Retinal pigment epithelial cell (primary cell): Measurements from ENCODE around the gene KIF7.
A peak's percentile ranks its signal among the peaks of the same experiment; 100 is the strongest.

Experiments
- DNase-seq: peaks from one replicate; pipeline ENCODE4 v3.0.0-alpha.2; 2010; ENCODE audit warnings: low read depth
- H3K4me3 ChIP-seq: 2 replicates; pipeline ENCODE4 v1.5.1; 2011; ENCODE audit warnings: mild to moderate bottlenecking, low read length, control low read depth, moderate library complexity
- CTCF ChIP-seq: conservative IDR thresholded peaks from 2 replicates; pipeline ENCODE4 v1.5.1; 2011; ENCODE audit warnings: low read depth, low read length, control low read depth, inconsistent platforms

Gene KIF7

DNA sequence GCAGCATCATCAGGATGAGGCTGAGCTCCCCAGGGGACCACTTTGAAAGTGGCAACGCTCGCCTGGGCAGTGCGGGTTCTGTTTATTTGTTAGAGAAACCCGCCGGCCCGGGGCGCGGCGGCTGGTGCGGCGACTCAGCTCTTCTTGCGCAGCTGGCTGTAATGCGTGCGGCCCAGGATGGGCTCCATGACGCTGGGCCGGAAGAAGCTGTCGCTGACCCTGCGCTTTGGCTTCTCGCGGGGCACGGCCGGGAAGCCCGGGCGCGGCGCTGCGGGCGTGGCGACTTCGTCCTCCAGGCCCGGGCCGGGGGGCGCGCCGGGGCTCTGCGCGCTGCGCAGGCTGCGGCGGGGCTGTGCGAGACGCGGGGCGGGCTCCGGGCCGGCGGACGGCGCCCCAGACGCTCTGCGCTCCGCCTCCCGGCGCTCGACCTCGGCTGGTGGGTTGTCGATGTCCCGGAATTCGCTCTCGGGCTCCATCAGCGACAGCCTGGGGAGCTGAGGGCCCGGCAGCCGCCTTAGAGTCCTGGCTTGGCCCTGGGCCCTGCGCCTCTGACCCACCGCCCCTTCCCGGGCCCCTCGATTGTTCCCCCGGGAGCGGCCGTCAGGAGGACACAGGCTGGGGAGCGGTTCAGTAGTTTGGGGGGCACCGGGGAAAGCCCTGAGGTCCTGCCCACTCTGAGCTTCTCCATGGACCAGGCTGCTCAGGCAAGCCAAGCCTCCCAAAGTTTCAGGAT lies 10.3 kb upstream of the KIF7 start:
- DNase-seq: no peak
- H3K4me3 ChIP-seq: peak overlapping the region; percentile 44
- TF ChIP-seq CTCF: no peak

DNA sequence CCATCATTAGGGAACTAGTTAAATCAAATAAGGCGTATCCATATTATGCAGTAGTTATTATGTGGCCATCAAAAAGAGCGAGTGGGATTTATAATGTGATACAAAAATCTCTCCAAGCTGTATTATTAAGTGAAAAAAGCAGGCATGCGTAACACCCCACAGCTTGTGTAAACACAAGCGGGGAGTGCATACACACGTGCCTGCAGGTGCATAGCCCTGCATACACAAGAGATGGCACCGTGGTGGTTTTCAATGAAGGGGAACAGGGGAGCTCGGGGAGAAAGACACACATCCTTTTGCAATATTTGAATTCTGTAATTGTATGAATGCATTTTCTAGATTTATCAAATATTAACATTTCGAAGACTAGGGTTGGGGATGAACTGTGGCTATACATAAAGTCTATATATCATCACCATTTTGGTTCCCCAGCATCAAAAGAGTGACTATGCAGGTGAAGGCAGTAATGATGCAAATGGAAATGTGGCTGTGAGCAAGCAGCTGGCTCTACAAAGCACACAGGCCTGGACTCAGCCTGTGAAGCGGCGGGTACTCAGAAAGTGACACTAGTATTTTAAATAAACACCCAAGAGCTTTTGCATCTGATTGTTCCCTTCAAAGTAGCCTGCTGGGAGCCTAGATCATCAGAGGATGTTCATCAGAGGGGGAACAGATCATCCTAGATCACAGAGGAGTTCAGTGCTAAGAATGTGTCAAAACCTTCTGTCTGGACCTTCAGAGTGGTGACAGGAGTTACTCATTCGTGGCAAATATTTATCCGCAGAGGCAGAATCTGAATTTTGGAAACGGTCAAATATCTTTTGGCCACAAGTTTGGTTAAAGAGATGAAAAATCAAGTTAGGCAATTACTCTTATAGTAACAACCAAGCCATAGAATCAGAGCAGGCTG lies 9.4 kb upstream of the KIF7 start:
- DNase-seq: no peak
- TF ChIP-seq CTCF: no peak
- H3K4me3 ChIP-seq: peak overlapping the region; percentile 44

DNA sequence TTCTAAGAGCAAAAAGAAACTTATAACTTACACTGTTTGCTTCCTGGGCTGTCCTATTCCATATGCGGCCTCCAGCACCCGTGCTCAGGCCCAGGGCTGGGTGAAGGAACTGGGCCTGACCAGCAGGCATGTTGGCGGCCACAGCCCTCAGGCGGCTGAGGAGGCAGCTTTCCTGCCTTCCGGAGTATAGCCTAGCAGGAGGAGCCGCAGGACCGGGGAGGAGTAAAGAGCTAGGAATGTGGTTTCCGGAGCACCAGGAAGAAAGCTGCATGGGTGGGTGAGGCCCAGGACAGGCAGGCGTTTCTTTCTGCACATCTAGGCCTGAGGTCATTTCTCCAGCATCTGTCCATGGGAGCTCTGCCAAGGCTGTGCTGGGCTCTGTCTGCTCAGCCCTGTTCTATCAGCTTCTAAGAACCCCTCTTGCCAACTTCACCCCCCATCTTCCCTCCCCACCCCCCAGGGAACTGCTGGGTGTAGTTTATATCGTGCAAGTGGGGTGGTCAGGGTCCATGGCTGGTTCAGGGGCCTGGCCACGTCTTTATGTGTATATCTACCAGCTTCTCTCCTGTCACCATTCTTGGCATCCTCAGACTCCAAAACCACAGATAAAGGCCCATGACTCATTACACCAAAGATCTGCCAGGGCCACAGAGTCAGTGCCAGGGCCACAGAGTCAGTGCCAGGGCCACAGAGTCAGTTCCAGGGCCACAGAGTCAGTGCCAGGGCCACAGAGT lies 7.8 kb upstream of the KIF7 start:
- no peak for DNase-seq
- H3K4me3 ChIP-seq: no peak overlapping the region
- no peak for TF ChIP-seq CTCF

DNA sequence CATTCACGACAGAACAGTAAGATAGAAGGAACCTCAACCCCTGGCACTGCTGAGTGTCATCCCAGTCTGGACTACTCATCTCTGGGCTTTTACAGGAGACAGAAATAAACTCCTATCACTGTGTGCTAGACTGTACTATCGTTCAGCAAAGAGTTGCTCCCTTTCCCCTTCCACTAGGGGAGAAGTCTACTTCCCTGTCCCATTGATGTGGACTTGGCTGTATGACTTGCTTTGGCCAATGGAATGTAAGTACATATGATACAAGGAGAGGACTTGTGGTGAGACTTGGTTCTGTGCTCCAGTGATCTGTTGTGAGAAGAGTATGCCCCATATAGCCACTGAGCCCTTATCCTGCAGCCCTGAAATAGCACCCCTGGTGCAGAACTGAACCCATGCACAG lies 5.3 kb upstream of the KIF7 start:
- no peak for DNase-seq
- no peak overlapping the region for H3K4me3 ChIP-seq
- TF ChIP-seq CTCF: no peak

- TF ChIP-seq CTCF: no peak
- no peak for DNase-seq
- H3K4me3 ChIP-seq: no peak overlapping the region
These were observed 4.0 kb upstream of the KIF7 start for GRCh38 chr15:89659295-89659694.

- no peak for DNase-seq
- TF ChIP-seq CTCF: no peak
- no peak overlapping the region for H3K4me3 ChIP-seq
These were observed 2.5 kb upstream of the KIF7 start for GRCh38 chr15:89657686-89658200.
